Measurements from ENCODE around the gene FOXG1. TPM values are rescaled to one million over a fixed set of nuclear protein-coding genes. Genes with fewer than 3 reads are reported as not detected.

FOXG1 gene
- total RNA-seq, 1 donor = 0.63 TPM

DNA sequence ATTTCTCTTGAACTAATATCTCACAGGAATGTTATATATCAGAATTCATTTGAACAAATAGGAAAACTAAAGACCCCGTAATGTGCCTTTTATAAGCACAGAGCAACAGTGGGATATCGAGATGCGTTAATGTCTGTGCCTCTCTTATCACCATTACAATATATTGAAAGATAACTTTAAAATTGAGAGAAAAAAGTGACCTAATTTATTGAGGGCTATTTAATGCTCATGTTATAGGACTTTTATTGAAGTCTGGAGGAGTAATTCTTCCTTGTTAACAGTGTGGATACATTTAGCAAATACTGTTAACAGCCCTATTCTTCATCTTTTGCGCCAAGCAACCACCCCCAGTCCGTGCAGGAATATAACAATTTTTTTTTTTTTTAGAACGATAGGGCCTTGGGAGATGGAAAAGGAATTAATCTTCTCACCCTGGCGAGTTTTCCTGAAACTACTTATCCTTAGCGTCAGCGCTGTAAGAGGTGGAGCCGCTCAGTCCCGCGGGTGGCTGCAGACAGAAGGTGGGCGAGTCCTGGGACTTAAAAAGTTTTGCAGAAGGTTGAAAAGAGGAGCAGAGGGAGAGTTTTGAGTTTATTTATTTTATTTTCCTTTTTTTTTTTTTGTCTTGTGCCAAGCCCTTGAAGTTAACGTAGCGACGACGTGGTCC, 11.0 kb downstream of the FOXG1 start:
- DNase-seq (ENCODE audit: low read depth) = no peak
- TF ChIP-seq, protein P1, sequence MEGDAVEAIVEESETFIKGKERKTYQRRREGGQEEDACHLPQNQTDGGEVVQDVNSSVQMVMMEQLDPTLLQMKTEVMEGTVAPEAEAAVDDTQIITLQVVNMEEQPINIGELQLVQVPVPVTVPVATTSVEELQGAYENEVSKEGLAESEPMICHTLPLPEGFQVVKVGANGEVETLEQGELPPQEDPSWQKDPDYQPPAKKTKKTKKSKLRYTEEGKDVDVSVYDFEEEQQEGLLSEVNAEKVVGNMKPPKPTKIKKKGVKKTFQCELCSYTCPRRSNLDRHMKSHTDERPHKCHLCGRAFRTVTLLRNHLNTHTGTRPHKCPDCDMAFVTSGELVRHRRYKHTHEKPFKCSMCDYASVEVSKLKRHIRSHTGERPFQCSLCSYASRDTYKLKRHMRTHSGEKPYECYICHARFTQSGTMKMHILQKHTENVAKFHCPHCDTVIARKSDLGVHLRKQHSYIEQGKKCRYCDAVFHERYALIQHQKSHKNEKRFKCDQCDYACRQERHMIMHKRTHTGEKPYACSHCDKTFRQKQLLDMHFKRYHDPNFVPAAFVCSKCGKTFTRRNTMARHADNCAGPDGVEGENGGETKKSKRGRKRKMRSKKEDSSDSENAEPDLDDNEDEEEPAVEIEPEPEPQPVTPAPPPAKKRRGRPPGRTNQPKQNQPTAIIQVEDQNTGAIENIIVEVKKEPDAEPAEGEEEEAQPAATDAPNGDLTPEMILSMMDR (IDR thresholded peaks at IDR 0.05; ENCODE audit: insufficient read depth, low read length) = no peak
- H3K4me3 ChIP-seq (ENCODE audit: low read depth, low read length) = no peak overlapping the region

DNA sequence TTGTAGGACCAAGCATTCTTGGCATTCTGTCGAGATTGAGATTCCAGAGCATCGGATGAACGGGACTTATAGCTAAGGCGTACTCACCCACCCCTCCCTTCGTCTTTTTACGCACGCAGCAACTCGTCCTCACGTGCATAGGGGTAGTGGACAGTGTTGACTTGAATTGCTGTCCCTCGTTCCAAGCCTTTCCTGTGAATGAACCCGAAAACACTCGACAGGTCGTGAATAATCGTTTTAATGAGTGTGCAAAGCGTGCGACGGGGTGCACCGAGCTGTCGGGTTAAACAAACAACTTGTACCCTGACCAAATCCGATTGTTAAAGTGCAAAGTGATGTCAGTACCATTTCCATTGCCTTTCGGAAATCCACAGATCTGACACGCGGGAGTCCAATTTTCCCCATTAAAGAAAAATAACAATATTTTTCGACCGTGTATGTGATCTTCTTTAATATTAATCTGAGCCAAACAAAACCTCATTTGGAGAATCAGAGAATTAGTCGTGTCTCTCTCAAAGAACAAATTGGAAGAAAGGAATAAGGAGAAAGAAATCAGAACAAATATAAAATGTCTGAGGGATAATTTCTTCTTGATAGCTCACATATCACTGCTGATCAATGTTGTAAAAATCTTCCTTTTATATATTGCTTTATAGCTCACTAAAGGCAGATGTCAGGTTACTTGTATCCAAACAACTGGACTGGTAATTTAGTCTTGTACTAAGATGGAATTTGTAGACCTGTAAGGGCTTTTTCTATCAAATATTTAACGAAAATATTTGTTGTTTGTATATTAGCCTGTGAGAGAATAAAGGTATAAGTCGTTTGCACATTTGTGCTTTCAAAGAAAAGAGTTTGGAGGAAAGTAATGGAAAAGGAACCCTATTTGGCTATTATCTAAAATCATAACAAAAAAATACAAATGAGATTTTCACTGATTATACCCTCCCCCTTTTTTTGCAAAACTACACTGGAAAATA, 11.8 kb downstream of the FOXG1 start:
- TF ChIP-seq, protein P1 (IDR thresholded peaks at IDR 0.05; ENCODE audit: insufficient read depth, low read length) = no peak
- H3K4me3 ChIP-seq (ENCODE audit: low read depth, low read length) = no peak overlapping the region
- no peak for DNase-seq (ENCODE audit: low read depth)

DNA sequence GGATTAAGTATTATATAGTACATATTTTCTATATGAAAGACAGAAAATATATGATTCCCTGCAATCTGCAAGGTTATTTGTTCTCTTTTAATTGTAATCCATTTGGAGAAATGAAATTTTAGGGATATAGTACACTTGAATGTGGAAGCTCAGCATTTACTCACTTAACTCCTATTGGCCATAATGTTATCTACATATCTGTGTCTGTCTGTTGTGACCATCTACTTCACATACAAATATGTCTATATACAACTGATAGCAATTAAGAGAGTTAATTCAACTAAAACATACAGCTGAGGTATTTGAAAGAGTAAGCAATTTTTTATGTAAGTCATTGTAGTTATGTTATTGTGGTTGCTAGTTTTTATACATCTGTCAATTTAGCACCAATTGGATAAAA, 12.9 kb downstream of the FOXG1 start:
- TF ChIP-seq, protein P1 (IDR thresholded peaks at IDR 0.05; ENCODE audit: insufficient read depth, low read length) = no peak
- no peak overlapping the region for H3K4me3 ChIP-seq (ENCODE audit: low read depth, low read length)
- no peak for DNase-seq (ENCODE audit: low read depth)

DNA sequence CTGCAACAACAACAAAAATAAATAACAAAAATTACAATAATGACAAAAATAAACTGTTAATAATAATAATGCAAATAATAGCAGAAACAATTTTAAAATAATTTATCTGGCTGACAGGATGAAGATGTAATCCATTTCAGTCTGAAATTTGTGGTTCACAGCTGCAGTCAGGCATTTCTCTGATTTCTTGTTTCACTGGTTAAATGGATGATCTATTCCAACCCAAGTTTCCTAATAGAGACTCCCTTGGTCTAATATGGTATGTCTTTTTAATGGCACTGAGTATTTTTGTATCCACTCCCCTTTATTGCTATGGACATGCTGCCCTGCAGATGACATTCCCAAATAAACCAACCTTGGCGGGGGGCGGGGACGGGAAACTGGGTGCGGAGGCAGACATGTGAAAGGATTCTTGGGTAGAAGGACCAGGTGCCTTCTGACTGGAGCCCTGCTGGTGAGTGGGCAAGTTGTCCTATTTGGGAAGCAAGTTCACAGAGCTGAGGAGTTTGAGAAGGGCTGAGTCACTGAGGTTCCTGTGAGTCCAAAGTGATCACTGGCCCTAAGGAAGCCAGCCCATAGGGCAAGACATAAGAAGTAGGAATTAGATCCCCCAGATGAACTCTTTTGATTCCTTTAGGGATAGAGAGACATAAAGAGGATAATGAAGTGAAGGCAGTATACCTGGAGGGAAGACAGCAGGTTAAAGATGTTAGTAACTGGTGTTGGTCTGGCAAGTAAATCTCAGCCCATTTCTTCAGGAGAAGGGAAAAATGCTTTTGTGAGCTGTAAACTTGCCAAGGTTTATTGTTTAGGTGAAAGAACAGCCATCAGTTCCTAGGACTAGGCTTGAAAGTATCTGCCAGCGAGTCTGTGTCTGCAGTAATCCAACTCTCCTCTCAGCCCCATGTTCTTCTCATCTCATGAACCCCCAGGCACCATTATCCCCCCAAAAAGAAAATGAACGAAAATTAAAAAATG, 14.5 kb downstream of the FOXG1 start:
- H3K4me3 ChIP-seq (ENCODE audit: low read depth, low read length) = no peak overlapping the region
- no peak for DNase-seq (ENCODE audit: low read depth)
- TF ChIP-seq, protein P1 (IDR thresholded peaks at IDR 0.05; ENCODE audit: insufficient read depth, low read length) = no peak

DNA sequence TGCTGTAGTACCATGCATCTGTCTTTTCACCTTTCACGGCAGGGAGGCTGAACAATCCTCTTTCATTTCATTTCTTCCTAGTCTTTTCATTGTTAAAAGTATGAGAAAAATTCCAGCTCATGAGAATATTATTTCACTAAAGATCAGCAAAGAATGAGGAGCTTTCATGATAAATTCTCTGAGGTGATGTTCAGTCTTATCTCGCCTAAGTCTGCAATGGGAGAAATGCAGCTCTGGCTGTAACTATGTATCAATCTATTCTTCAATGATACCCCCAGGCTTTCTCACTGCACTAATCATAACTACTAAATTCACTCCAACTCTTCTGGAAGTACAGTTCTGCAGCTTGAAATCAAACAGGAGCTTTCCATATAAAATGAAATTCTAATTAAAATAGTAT, 15.7 kb downstream of the FOXG1 start:
- DNase-seq (ENCODE audit: low read depth) = no peak
- no peak overlapping the region for H3K4me3 ChIP-seq (ENCODE audit: low read depth, low read length)
- TF ChIP-seq, protein P1 (IDR thresholded peaks at IDR 0.05; ENCODE audit: insufficient read depth, low read length) = no peak

DNA sequence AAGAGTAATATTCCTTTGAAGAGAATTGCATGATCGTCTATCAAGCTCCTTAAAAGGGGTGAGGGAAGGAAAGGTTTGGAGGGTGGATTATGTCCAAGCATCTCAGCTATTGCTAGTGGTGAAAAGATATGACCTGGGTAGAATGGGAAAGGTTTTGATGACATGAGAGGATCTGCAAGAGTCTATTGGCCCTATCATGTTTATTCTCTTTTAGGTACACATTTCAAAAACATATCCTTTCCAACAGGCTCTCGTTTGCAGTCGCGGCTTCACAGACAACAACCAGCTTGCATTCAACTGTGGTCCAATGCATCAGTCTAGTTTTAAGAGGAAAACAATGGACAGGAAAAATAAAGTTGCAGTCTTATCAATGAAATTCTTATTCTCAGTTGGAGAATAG, 17.1 kb downstream of the FOXG1 start:
- no peak for DNase-seq (ENCODE audit: low read depth)
- TF ChIP-seq, protein P1 (IDR thresholded peaks at IDR 0.05; ENCODE audit: insufficient read depth, low read length) = no peak
- H3K4me3 ChIP-seq (ENCODE audit: low read depth, low read length) = no peak overlapping the region
